ENCODE measurements around the gene NOM1. TPM values are rescaled to one million over a fixed set of nuclear protein-coding genes. Genes with fewer than 3 reads are reported as not detected.
A peak's percentile ranks its signal among the peaks of the same experiment; 100 is the strongest.
"Not testable (repeated sequence)": the region's sequence is repeated elsewhere in the genome, so short reads cannot be mapped to it uniquely, and the experiment has no call there.

The NOM1 gene
- 10 to 100 TPM; 15.2 to 27.9 (median 21.1) TPM for polyA plus RNA-seq (ENCODE audit: insufficient read length in 4 of 4)

- peak; percentile 47 to 80 (median 74) for DNase-seq (ENCODE audit: low read depth in 4 of 4, low spot score in 3 of 4)
These were observed at the start of gene NOM1 for GRCh38 chr7:156949541-156950380. TSS of gene NOM1 (plus strand) at chr7:156949712. CDS start at chr7:156949738, 26 bp downstream.

DNA sequence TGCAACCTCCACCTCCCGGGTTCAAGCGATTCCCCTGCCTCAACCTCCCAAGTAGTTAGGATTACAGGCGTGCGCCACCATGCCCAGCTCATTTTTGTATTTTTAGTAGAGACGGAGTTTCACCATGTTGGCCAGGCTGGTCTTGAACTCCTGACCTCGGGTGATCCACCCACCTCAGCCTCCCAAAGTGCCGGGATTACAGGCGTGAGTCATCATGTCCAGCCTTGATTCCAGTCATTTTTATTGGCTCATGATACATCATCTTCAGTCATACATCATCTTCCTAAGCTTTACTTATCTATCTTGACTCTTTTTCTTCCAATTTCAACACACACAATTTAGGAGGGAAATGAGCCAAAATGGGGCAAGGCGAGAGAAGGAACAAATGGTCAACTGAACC is 49.4 kb upstream of the NOM1 start:
- not testable (repeated sequence) for DNase-seq (ENCODE audit: low read depth in 4 of 4, low spot score in 3 of 4)

DNA sequence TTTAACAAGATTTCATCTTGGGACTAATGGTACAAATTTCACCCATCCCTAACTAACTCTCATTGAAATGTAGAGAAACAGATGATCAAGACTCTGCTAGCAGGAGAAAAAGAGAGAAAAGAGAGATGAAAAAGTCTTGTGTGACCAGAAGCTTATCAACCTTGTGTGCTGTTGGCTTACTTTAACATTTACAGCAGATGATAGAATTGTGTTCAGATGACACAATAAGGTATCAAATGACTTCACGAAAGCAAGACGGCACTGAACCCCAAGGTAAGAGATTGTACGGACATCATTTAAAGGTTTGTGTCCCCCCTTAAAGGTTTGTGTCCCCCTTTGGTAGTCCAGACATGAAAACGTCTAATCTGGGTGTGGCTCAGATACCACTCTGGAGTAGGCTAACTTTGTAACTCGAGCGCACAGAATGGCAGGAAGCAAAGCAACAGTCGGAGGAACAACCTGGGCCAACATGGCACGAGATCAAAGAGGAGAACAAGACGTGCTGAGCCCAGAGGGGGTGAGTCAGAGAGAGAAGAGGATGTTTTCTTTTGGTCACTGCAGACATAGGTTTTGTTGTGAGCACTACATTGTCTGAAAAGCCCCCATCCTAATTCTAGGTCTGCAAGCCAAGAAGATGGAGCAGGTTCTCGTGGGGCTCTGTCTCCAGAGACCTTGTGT is 46.1 kb upstream of the NOM1 start:
- DNase-seq (ENCODE audit: low read depth in 4 of 4, low spot score in 3 of 4), result no peak

DNA sequence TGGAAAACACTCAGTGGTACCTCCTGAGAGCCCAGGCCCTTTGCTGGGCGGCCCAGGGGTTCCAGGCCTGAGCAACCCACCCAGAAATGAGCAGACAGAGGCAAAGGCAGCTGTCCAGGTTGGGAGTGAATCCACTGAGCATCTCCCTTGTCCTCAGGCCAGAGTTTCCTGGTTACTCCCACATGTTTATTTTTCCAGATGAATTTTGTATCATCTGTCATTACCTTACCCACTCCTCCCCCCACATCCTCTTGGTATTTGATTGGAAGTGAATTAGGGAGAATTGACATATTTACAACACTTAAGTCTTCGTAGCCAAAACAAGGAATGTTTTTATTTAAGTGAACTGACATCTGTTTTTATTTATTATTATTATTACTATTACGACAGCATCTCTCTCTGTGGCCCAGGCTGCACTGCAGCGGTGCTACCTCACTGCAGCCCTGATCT is 43.3 kb upstream of the NOM1 start:
- no peak for DNase-seq (ENCODE audit: low read depth in 4 of 4, low spot score in 3 of 4)

DNA sequence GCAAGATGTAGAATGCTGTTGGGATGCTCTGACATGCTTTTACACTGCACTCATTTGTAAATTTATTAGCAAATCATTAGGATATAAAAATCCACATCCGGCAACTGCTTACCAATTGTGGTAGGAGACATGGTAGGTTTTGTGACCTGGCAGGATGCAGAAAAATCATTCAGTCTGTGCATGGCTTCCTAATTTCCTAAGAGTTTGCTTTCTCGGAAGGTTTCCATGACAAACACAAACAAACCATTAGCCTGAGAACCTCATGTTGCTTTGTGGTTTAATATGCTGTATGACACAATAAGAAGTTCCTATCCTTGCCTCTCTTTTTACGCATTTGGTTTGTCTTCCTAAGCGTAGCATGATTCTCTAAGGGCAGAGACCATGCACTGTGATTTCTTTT is 41.9 kb upstream of the NOM1 start:
- no peak for DNase-seq (ENCODE audit: low read depth in 4 of 4, low spot score in 3 of 4)

DNA sequence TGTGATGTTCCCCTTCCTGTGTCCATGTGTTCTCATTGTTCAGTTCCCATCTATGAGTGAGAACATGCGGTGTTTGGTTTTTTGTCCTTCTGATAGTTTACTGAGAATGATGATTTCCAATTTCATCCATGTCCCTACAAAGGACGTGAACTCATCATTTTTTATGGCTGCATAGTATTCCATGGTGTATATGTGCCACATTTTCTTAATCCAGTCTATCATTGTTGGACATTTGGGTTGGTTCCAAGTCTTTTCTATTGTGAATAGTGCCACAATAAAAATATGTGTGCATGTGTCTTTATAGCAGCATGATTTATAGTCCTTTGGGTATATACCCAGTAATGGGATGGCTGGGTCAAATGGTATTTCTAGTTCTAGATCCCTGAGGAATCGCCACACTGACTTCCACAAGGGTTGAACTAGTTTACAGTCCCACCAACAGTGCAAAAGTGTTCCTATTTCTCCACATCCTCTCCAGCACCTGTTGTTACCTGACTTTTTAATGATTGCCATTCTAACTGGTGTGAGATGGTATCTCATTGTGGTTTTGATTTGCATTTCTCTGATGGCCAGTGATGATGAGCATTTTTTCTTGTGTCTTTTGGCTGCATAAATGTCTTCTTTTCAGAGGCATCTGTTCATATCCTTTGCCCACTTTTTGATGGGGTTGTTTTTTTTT is 39.8 kb upstream of the NOM1 start:
- not testable (repeated sequence) for DNase-seq (ENCODE audit: low read depth in 4 of 4, low spot score in 3 of 4)

GRCh38 chr7:156918635-156919034 is 30.9 kb upstream of the NOM1 start:
- DNase-seq (ENCODE audit: low read depth in 4 of 4, low spot score in 3 of 4), result no peak

- DNase-seq (ENCODE audit: low read depth in 4 of 4, low spot score in 3 of 4), result no peak
These were observed 30.3 kb upstream of the NOM1 start for GRCh38 chr7:156919132-156919713.

- DNase-seq (ENCODE audit: low read depth in 4 of 4, low spot score in 3 of 4), result no peak
These were observed 29.4 kb upstream of the NOM1 start for GRCh38 chr7:156920076-156920475.

- DNase-seq (ENCODE audit: low read depth in 4 of 4, low spot score in 3 of 4), result not testable (repeated sequence)
These were observed 28.8 kb upstream of the NOM1 start for GRCh38 chr7:156920487-156921373.

DNA sequence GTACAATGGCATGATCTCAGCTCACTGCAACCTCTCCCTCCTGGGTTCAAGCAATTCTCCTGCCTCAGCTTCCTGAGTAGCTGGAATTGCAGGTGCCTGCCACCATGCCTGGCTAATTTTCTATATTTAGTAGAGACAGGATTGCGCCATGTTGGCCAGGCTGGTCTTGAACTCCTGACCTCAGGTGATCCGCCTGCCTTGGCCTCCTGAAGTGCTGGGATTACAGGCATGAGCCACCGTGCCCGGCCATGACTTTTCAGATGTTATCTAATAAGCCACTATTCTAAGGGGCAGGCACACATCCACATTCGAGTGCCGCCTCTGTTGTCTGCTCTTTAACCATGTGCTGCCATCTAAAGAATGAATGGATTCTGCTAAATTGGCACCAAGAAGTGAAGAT is 27.2 kb upstream of the NOM1 start:
- not testable (repeated sequence) for DNase-seq (ENCODE audit: low read depth in 4 of 4, low spot score in 3 of 4)

DNA sequence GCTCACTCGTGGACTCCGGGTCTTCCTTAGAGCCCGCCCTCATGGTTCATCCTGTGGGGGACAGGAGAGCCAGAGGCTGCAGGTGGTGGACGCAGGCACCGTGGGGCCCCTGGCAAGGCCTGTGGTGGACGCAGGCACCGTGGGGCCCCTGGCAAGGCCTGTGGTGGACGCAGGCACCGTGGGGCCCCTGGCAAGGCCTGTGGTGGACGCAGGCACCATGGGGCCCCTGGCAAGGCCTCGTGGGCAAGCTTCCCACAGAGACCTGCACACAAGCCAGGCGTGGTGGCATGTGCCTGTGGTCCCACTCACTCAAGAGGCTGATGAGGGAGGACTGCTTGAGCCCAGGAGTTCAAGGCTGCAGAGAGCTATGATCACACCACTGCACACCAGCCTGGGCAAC is 23.7 kb upstream of the NOM1 start:
- not testable (repeated sequence) for DNase-seq (ENCODE audit: low read depth in 4 of 4, low spot score in 3 of 4)

GRCh38 chr7:156927571-156928405 is 21.7 kb upstream of the NOM1 start:
- no peak for DNase-seq (ENCODE audit: low read depth in 4 of 4, low spot score in 3 of 4)

DNA sequence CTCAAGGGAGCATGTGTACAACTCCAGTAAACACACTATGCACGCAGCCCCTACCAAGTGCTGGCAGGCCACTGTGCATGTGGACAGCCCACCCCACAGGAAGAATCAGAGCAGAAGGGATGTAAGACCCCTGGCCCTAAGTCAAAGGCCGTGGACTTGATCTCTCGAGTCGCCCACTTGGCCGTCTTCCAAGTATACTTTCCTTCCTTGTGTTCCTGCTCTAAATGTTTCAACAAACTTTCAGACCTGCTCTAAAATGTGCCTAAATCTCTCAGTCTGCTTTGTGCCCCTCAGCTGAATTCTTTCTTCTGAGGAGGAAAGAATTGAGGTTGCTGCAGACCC is 21.1 kb upstream of the NOM1 start:
- no peak for DNase-seq (ENCODE audit: low read depth in 4 of 4, low spot score in 3 of 4)

GRCh38 chr7:156929789-156930539 is 19.5 kb upstream of the NOM1 start:
- DNase-seq (ENCODE audit: low read depth in 4 of 4, low spot score in 3 of 4), result no peak

- DNase-seq (ENCODE audit: low read depth in 4 of 4, low spot score in 3 of 4), result no peak
These were observed 17.5 kb upstream of the NOM1 start for GRCh38 chr7:156932006-156932405.

- DNase-seq (ENCODE audit: low read depth in 4 of 4, low spot score in 3 of 4), result no peak
These were observed 14.3 kb upstream of the NOM1 start for GRCh38 chr7:156935250-156935649.

- not testable (repeated sequence) for DNase-seq (ENCODE audit: low read depth in 4 of 4, low spot score in 3 of 4)
These were observed 12.7 kb upstream of the NOM1 start for GRCh38 chr7:156936766-156937165.

All from left renal pelvis (tissue), 4 donors.